GM12873 (cell line): ENCODE measurements around the gene GOLT1A.

Experiments
- CTCF ChIP-seq: IDR thresholded peaks from 2 replicates; pipeline ENCODE4 v1.5.1; 2012; ENCODE audit warnings: low read depth, mild to moderate bottlenecking, moderate library complexity, low read length, control low read depth; ENCODE audit not compliant: insufficient read depth; ENCODE audit errors: missing control alignments

GOLT1A gene

GRCh38 chr1:204174958-204175357, 38.8 kb downstream of the GOLT1A start:
- TF ChIP-seq CTCF, result no peak

GRCh38 chr1:204172404-204173029, 41.3 kb downstream of the GOLT1A start:
- TF ChIP-seq CTCF, result no peak

DNA sequence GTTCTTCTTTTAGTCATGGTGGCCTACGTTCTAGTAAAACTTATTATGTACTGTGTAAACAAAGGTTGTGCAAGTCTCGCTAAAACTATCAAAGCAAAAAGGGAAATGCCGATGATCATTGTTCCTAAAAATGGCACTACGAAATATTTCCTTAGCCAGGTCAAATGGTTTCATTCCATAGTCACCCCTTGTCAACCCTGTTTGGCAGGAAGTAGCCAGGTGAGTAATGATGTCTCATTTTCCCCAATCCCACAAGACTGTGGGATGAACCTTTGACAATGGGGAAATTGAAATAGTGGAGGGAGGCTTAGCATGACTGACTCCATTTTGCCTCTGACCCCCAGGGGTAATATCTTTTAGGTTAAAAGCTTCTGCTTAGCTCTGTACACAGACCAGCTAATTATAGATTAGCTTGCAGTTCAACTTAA, 42.0 kb downstream of the GOLT1A start:
- TF ChIP-seq CTCF, result no peak

DNA sequence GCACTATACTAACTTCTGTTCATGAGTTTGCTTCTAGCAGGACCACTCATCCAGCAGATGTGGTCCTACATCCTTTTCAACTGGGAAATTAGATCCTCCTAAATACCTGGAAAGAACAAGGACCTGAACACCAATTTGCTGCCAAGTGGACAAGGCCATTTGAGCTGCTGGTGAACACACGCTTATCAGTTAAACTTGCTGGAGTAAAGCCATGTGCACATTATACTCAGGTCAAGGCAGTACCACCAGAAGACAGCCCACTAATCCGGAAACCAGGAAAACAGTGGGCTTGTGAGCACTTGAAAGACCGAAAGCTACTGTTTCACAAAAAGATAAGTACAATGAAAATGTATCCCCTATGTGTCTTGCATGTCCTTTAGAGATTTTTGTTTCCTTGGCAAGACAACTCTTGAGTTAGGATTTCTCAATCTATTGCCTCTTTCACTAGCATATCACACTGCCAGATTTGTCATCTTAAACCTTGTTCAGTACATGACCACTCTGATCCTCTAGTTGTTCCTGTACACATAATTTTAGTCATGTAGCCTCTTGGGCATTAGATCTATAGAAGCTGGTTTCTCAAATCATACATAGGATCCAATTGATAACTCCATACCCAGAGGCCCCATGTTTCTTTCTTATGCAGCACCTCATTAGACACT, 43.2 kb downstream of the GOLT1A start:
- TF ChIP-seq CTCF, result no peak

DNA sequence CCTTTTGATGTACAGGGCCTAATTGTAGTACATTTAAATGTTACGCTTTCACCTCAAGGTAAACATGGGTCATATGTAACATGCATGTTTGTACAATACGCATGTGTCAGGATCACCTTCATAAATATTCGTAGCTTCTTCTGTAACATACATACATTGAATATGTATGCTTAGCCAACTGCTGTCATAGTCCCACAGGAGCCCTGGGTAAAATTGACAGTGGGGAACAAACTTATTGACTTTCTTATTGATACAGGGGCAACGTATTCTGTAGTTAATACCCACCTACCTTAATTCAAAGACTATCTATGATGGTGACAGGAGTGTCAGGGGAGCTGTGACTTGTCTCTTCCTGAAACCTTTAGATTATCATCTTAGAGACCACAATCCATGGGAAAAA, 43.9 kb downstream of the GOLT1A start:
- TF ChIP-seq CTCF, result no peak

- no peak for TF ChIP-seq CTCF
These were observed 46.1 kb downstream of the GOLT1A start for GRCh38 chr1:204167730-204168129.

GRCh38 chr1:204166219-204166618, 47.6 kb downstream of the GOLT1A start, which contains the start of gene REN:
Gene REN, minus strand, starts transcription at chr1:204166337. Its CDS starts 44 bp downstream, at chr1:204166293.
- no peak for TF ChIP-seq CTCF
